Mesenchymal stem cell (in vitro differentiated cells and primary cell): ENCODE results near the gene CKAP5.

ENCODE experiments used
- DNase-seq: peaks from one replicate; pipeline ENCODE4 v3.0.0-alpha.2; 2013
- H2AFZ ChIP-seq: one replicate; pipeline ENCODE4 v1.6.1; 2013; ENCODE audit warnings: low read depth, mild to moderate bottlenecking, control low read depth, inconsistent platforms, low read length, moderate library complexity
- H2AK5ac ChIP-seq: 2 replicates; pipeline ENCODE4 v1.6.1; 2013; ENCODE audit warnings: low read length, moderate library complexity, mild to moderate bottlenecking, inconsistent platforms; ENCODE audit not compliant: severe bottlenecking
- H2BK120ac ChIP-seq: one replicate; pipeline ENCODE4 v1.6.1; 2013; ENCODE audit warnings: low read depth, mild to moderate bottlenecking, inconsistent platforms, low read length, moderate library complexity
- H2BK12ac ChIP-seq, 2 experiments: one replicate each; pipeline ENCODE4 v1.6.1; 2013; ENCODE audit warnings: inconsistent platforms in 2 of 2, low read length in 2 of 2, mild to moderate bottlenecking in 2 of 2, moderate library complexity in 2 of 2, control low read depth in 1 of 2
- H2BK15ac ChIP-seq: one replicate; pipeline ENCODE4 v1.6.1; 2013; ENCODE audit warnings: mild to moderate bottlenecking, low read depth, inconsistent platforms; ENCODE audit not compliant: poor library complexity, severe bottlenecking
- H2BK5ac ChIP-seq: 2 replicates; pipeline ENCODE4 v1.6.1; 2013; ENCODE audit warnings: low read depth, mild to moderate bottlenecking, low read length, control low read depth, inconsistent platforms; ENCODE audit not compliant: poor library complexity, severe bottlenecking
- H3K14ac ChIP-seq, 2 experiments: one replicate each; pipeline ENCODE4 v1.6.1; 2013; ENCODE audit warnings: inconsistent platforms in 2 of 2, low read length in 2 of 2, control low read depth in 1 of 2, mild to moderate bottlenecking in 1 of 2, moderate library complexity in 1 of 2
- H3K18ac ChIP-seq, 2 experiments: one replicate each; pipeline ENCODE4 v1.6.1; 2013; ENCODE audit warnings: inconsistent platforms in 2 of 2, low read length in 2 of 2, control low read depth in 1 of 2, low read depth in 1 of 2, mild to moderate bottlenecking in 1 of 2
- H3K23ac ChIP-seq, 2 experiments: one replicate each; pipeline ENCODE4 v1.6.1; 2013; ENCODE audit warnings: inconsistent platforms in 2 of 2, low read length in 2 of 2, mild to moderate bottlenecking in 2 of 2, moderate library complexity in 2 of 2, control low read depth in 1 of 2
- H3K27ac ChIP-seq: 2 replicates; pipeline ENCODE4 v1.5.1; 2013; ENCODE audit warnings: mild to moderate bottlenecking, moderate library complexity, low read length, control low read depth, inconsistent platforms; ENCODE audit not compliant: poor library complexity, severe bottlenecking
- H3K27me3 ChIP-seq, 2 experiments: 2 replicates each; pipeline versions ENCODE4 v1.6.1 to v1.7.0; 2013; ENCODE audit warnings: low read length in 2 of 2, mild to moderate bottlenecking in 2 of 2, moderate library complexity in 2 of 2, control low read depth in 1 of 2, inconsistent platforms in 1 of 2; ENCODE audit not compliant: control insufficient read depth in 1 of 2, insufficient read depth in 1 of 2
- H3K36me3 ChIP-seq, 2 experiments: 2 replicates each; pipeline versions ENCODE4 v1.6.1 to v1.7.0; 2013; ENCODE audit warnings: low read length in 2 of 2, control low read depth in 1 of 2, inconsistent platforms in 1 of 2, low read depth in 1 of 2, mild to moderate bottlenecking in 1 of 2; ENCODE audit not compliant: insufficient read depth in 2 of 2, control insufficient read depth in 1 of 2
- H3K4ac ChIP-seq, 2 experiments: one replicate each; pipeline ENCODE4 v1.6.1; 2013; ENCODE audit warnings: inconsistent platforms in 2 of 2, low read length in 2 of 2, mild to moderate bottlenecking in 2 of 2, moderate library complexity in 2 of 2, control low read depth in 1 of 2, low read depth in 1 of 2
- H3K4me1 ChIP-seq: 2 replicates; pipeline ENCODE4 v1.6.1; 2013; ENCODE audit warnings: low read depth, low read length, control low read depth; ENCODE audit not compliant: control insufficient read depth, insufficient read depth
- H3K4me2 ChIP-seq: 2 replicates; pipeline ENCODE4 v1.6.1; 2013; ENCODE audit warnings: low read length, mild to moderate bottlenecking, inconsistent platforms; ENCODE audit not compliant: poor library complexity, severe bottlenecking
- H3K4me3 ChIP-seq, 2 experiments: 2 replicates each; pipeline versions ENCODE4 v1.5.1 to v1.7.0; 2013; ENCODE audit warnings: low read length in 2 of 2, mild to moderate bottlenecking in 2 of 2, control low read depth in 1 of 2, low read depth in 1 of 2; ENCODE audit not compliant: insufficient read depth in 1 of 2
- H3K79me1 ChIP-seq: replicated peaks from 2 replicates; pipeline ENCODE4 v1.6.1; 2013; ENCODE audit warnings: mild to moderate bottlenecking, control low read depth, low read length, inconsistent platforms; ENCODE audit not compliant: poor library complexity, severe bottlenecking
- H3K9ac ChIP-seq: 2 replicates; pipeline ENCODE4 v1.7.0; 2013; ENCODE audit warnings: mild to moderate bottlenecking, low read length, moderate library complexity
- H3K9me3 ChIP-seq: 2 replicates; pipeline ENCODE4 v1.7.0; 2013; ENCODE audit warnings: mild to moderate bottlenecking, low read length; ENCODE audit not compliant: control insufficient read depth
- H4K8ac ChIP-seq: one replicate; pipeline ENCODE4 v1.6.1; 2013; ENCODE audit warnings: inconsistent platforms, mild to moderate bottlenecking, low read length, moderate library complexity
- H4K91ac ChIP-seq: one replicate; pipeline ENCODE4 v1.6.1; 2013; ENCODE audit warnings: mild to moderate bottlenecking, low read length, inconsistent platforms
- WGBS: methylation state at CpG from one replicate; pipeline ENCODE4 v1.1.7; 2013; ENCODE audit warnings: mixed read lengths; 5-methylcytosine and 5-hydroxymethylcytosine counted together

The CKAP5 gene

DNA sequence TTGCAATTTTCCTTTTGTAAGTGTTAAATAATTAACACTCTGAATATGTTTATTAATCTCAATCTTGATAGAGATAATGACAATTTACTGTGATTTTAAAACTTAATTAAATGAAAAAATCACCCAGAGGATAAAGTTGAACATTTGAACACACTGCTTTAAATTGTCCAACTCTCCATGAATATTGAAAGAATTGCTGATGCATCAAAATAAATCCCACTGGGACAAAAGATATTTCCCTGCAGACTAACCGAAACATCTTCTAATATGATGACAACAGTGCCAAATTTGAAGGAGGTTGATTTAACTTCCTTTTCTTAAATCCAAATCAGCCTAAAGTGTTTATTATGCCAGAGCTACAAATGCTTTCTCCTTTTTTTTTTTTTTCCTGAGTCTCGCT is 79.4 kb downstream of the CKAP5 start:
- Histone ChIP-seq H2AK5ac (no peak overlapping the region), H3K9me3 (no peaks in the 10 kb centered on the region), H4K91ac (no peak overlapping the region), H3K27me3 (no peaks in the 10 kb centered on the region), H3K14ac (no peak overlapping the region), H3K36me3 (peaks cover 30 to 95% of the 10 kb centered on the region in 2 experiments), H2AFZ (no peak overlapping the region), H3K27ac (no peak overlapping the region), H2BK120ac (no peak overlapping the region), H2BK15ac (no peak overlapping the region), H4K8ac (no peak overlapping the region), H3K4me2 (no peak overlapping the region), H3K4me1 (no peaks in the 10 kb centered on the region), H3K4me3 (no peak overlapping the region), H2BK12ac (no peak overlapping the region), H2BK5ac (no peak overlapping the region), H3K4ac (no peak overlapping the region), H3K18ac (no peak overlapping the region), H3K79me1 (peaks cover 13% of the 10 kb centered on the region), H3K9ac (no peak overlapping the region), H3K23ac (no peak overlapping the region)
- 100% methylated on average over 2 of the region's 2 CpGs for WGBS
- DNase-seq = no peak

DNA sequence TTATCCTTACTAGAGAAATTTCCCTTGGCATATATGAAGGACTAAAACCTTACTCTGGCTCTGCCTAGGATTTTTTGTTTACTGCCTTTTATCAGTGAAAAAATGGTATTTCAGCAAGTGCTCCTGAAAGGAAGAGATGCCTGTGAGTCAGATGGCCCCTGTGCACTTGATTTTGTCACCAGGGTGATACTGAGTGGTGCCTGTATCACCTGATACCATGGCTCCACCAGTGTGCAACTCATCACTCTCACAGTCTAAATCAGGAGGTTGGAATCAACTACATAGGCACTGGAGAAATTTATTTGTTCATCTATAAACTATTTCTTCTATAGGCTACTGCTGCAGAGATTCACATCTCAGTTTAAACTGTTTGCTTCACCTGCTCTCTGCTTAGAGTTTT is 83.8 kb downstream of the CKAP5 start:
- no peak overlapping the region for H3K14ac ChIP-seq
- H3K9me3 ChIP-seq = no peaks in the 10 kb centered on the region
- H3K36me3 ChIP-seq = peaks cover 28 to 94% of the 10 kb centered on the region in 2 experiments
- no peak overlapping the region for H2BK120ac ChIP-seq
- no peaks in the 10 kb centered on the region for H3K4me1 ChIP-seq
- peaks cover 5% of the 10 kb centered on the region for H3K79me1 ChIP-seq
- no peak overlapping the region for H2AFZ ChIP-seq
- no peak overlapping the region for H3K4ac ChIP-seq
- H2BK5ac ChIP-seq = no peak overlapping the region
- H3K18ac ChIP-seq = no peak overlapping the region
- no peak overlapping the region for H4K91ac ChIP-seq
- no peak overlapping the region for H3K4me3 ChIP-seq
- H2BK15ac ChIP-seq = no peak overlapping the region
- H3K27ac ChIP-seq = no peak overlapping the region
- H2AK5ac ChIP-seq = no peak overlapping the region
- H3K23ac ChIP-seq = no peak overlapping the region
- H3K4me2 ChIP-seq = no peak overlapping the region
- H3K27me3 ChIP-seq = no peaks in the 10 kb centered on the region
- H4K8ac ChIP-seq = no peak overlapping the region
- H2BK12ac ChIP-seq = no peak overlapping the region
- no peak for DNase-seq
- no peak overlapping the region for H3K9ac ChIP-seq

DNA sequence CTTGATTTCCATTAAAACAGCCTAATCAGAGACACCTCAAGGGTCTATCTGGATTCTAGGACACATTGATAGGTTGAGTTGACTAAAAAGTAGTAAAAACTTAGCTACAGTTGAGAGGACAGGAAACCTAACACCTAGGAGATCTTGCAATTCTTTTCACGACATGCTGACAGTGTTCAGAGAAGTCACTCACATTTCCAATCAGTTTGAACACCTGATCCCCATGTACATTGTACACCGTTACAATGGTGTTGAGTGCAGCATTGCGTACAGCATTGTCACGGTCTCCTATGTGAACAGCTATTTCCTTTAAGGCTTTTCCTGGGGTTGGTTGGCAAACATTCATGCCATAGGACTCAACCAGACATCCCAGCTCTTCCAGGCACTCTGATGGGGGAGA is 84.3 kb downstream of the CKAP5 start:
- H3K4me3 ChIP-seq = no peak overlapping the region
- no peak overlapping the region for H2AFZ ChIP-seq
- no peak for DNase-seq
- no peak overlapping the region for H3K9ac ChIP-seq
- no peak overlapping the region for H2BK15ac ChIP-seq
- no peak overlapping the region for H4K8ac ChIP-seq
- peaks cover 27 to 94% of the 10 kb centered on the region in 2 experiments for H3K36me3 ChIP-seq
- WGBS = 100% methylated on average over 4 of the region's 4 CpGs
- no peak overlapping the region for H3K4me2 ChIP-seq
- H4K91ac ChIP-seq = no peak overlapping the region
- no peaks in the 10 kb centered on the region for H3K9me3 ChIP-seq
- no peak overlapping the region for H3K4ac ChIP-seq
- no peak overlapping the region for H2BK12ac ChIP-seq
- no peak overlapping the region for H3K27ac ChIP-seq
- H3K23ac ChIP-seq = no peak overlapping the region
- no peak overlapping the region for H3K18ac ChIP-seq
- H2BK5ac ChIP-seq = no peak overlapping the region
- H3K27me3 ChIP-seq = no peaks in the 10 kb centered on the region
- H2BK120ac ChIP-seq = no peak overlapping the region
- no peaks in the 10 kb centered on the region for H3K4me1 ChIP-seq
- no peak overlapping the region for H3K14ac ChIP-seq
- peaks cover 5% of the 10 kb centered on the region for H3K79me1 ChIP-seq
- H2AK5ac ChIP-seq = no peak overlapping the region

DNA sequence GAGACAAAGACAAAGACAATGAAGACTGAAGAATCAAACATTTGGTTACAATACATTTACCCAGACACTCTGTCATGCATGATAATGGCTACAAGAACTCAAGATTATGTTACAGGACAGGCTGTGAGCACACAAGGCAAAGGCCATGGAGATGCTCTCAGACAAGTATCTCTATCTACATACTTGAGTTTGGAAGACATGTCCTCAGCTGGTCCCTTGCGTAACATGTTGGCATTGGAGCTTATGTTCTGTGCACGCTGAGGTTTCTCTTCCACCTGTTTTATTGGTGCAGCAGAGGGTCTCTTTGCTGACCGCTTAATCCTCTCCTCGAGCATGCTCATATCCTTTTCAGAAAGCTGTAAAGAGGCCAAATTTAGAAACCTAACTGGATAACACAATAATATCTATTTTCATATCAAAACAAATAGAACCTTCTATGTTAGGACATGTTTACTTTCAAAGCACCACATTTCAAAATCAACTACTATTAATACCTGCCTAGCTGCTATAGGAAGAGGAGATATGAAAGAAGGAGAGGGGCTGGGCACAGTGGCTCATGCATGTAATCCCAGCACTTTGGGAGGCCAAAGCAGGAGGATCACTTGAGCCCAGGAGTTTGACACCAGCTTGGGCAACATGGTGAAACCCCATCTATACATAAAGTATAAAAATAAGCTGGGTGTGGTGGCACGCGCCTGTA is 85.5 kb downstream of the CKAP5 start:
- H3K23ac ChIP-seq = no peak overlapping the region
- no peak overlapping the region for H2AK5ac ChIP-seq
- no peak overlapping the region for H3K18ac ChIP-seq
- no peak for DNase-seq
- H3K79me1 ChIP-seq = peaks cover 5% of the 10 kb centered on the region
- H3K4me1 ChIP-seq = no peaks in the 10 kb centered on the region
- H3K36me3 ChIP-seq = peaks cover 27 to 93% of the 10 kb centered on the region in 2 experiments
- H2BK15ac ChIP-seq = no peak overlapping the region
- H3K4ac ChIP-seq = no peak overlapping the region
- H3K14ac ChIP-seq = no peak overlapping the region
- no peaks in the 10 kb centered on the region for H3K9me3 ChIP-seq
- no peak overlapping the region for H3K27ac ChIP-seq
- H4K8ac ChIP-seq = no peak overlapping the region
- over 99% methylated on average over 4 of the region's 6 CpGs for WGBS
- H2BK120ac ChIP-seq = no peak overlapping the region
- H3K4me3 ChIP-seq = no peak overlapping the region
- no peak overlapping the region for H2BK5ac ChIP-seq
- no peak overlapping the region for H3K9ac ChIP-seq
- H2AFZ ChIP-seq = no peak overlapping the region
- no peak overlapping the region for H2BK12ac ChIP-seq
- no peak overlapping the region for H4K91ac ChIP-seq
- no peak overlapping the region for H3K4me2 ChIP-seq
- H3K27me3 ChIP-seq = no peaks in the 10 kb centered on the region
